ENCODE results near the gene ADAD2.

DNA sequence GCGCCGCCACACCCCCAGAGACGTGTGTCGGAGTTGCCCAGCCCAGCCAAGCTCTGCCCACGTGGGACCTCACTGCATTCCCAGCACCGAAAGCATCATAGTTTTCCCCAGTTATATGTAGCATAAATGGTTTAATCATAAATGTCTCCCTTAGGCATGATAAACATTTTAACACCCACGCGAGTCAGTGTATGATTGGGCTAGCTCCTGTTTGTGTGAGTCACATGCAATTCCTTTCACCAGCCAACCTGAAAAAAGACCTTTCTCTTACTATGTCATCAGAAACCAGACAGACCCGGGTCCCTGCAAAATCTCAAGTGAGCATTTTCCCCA, 13.2 kb upstream of the ADAD2 start:
- TF ChIP-seq, protein P1, sequence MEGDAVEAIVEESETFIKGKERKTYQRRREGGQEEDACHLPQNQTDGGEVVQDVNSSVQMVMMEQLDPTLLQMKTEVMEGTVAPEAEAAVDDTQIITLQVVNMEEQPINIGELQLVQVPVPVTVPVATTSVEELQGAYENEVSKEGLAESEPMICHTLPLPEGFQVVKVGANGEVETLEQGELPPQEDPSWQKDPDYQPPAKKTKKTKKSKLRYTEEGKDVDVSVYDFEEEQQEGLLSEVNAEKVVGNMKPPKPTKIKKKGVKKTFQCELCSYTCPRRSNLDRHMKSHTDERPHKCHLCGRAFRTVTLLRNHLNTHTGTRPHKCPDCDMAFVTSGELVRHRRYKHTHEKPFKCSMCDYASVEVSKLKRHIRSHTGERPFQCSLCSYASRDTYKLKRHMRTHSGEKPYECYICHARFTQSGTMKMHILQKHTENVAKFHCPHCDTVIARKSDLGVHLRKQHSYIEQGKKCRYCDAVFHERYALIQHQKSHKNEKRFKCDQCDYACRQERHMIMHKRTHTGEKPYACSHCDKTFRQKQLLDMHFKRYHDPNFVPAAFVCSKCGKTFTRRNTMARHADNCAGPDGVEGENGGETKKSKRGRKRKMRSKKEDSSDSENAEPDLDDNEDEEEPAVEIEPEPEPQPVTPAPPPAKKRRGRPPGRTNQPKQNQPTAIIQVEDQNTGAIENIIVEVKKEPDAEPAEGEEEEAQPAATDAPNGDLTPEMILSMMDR (IDR thresholded peaks at IDR 0.05) = no peak
- TF ChIP-seq POLR2A (IDR thresholded peaks at IDR 0.05) = no peak

Data from esophagus squamous epithelium (tissue), 4 donors.